IMR-90 (cell line): ENCODE data around the gene ISG15.

Experiments
- CEBPB ChIP-seq: IDR thresholded peaks from 2 replicates; pipeline ENCODE4 v1.6.1; 2012; ENCODE audit warnings: low read depth, low read length, improper control_type of control experiment
- POLR2A ChIP-seq: IDR thresholded peaks from 2 replicates; pipeline ENCODE4 v1.6.1; 2012; ENCODE audit warnings: mild to moderate bottlenecking, low read depth, low read length
- RAD21 ChIP-seq: IDR thresholded peaks from 2 replicates; pipeline ENCODE4 v1.6.1; 2012; ENCODE audit warnings: low read length, improper control_type of control experiment
- TF ChIP-seq, protein P1 (sequence below): conservative IDR thresholded peaks from 2 replicates; pipeline ENCODE4 v1.5.1; 2012; ENCODE audit warnings: mild to moderate bottlenecking, low read depth, low read length, improper control_type of control experiment

DNA sequence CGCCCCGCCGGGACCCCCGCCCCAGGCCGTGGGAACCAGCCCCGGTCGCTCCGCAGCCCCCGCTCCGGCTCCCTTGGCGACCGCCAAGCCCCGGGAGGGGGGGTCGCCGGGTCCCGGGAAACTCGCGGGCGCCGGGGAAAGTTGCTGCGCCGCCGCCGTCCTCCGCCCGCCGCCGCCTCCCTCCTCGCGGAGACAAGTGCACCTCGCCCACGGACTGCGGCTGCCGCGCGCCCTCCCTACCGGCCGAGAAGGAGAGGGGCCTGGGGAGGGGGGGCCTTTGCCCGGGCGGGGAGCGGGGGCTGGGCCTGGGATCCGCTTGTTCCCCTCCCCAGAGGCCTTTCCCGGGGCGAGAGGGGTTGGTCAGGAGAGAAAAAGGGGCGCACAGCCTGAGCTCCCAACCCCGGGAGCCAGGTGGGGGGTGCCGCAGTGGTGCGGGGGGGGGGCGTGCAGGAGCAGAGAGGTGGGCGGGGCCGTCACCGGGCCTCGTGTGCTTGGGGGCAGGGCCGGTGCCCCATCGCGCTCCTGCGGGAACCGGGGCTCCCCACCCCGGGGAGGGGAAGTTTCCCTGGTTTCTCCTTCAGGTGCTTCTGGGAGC is 7.2 kb downstream of the ISG15 start:
- TF ChIP-seq, protein P1, sequence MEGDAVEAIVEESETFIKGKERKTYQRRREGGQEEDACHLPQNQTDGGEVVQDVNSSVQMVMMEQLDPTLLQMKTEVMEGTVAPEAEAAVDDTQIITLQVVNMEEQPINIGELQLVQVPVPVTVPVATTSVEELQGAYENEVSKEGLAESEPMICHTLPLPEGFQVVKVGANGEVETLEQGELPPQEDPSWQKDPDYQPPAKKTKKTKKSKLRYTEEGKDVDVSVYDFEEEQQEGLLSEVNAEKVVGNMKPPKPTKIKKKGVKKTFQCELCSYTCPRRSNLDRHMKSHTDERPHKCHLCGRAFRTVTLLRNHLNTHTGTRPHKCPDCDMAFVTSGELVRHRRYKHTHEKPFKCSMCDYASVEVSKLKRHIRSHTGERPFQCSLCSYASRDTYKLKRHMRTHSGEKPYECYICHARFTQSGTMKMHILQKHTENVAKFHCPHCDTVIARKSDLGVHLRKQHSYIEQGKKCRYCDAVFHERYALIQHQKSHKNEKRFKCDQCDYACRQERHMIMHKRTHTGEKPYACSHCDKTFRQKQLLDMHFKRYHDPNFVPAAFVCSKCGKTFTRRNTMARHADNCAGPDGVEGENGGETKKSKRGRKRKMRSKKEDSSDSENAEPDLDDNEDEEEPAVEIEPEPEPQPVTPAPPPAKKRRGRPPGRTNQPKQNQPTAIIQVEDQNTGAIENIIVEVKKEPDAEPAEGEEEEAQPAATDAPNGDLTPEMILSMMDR, result no peak
- TF ChIP-seq POLR2A (no peak), CEBPB (no peak), RAD21 (no peak)
